Renal cortex interstitium (tissue), 3 donors: ENCODE measurements around the gene RGMB. TPM values are rescaled to one million over a fixed set of nuclear protein-coding genes. Genes with fewer than 3 reads are reported as not detected.

ENCODE experiments used
- polyA plus RNA-seq, 3 donors: library from polyadenylated mRNA; unstranded; fragments of 120-200 nt; gene quantifications; one replicate each; pipeline ENCODE4 v1.2.1, GENCODE V29; 2013; ENCODE audit not compliant: insufficient read length in 3 of 3

RGMB gene
- polyA plus RNA-seq, 3 donors: 12.3 to 14.9 (median 13.3) TPM

Other genes starting within 250 kb of the RGMB start
- 10 to 100 TPM; 61.4 to 81.1 (median 76.9) TPM for gene CHD1, start 155.3 kb downstream of the RGMB start, polyA plus RNA-seq